ENCODE measurements around the gene ZNF385A. TPM values are rescaled to one million over a fixed set of nuclear protein-coding genes. Genes with fewer than 3 reads are reported as not detected.
A peak's percentile ranks its signal among the peaks of the same experiment; 100 is the strongest.

Gene ZNF385A
- total and polyA plus RNA-seq, 8 donors = 8.2 to 19.0 (median 10.7) TPM

GRCh38 chr12:54341378-54342300 is 42.9 kb downstream of the ZNF385A start:
- H3K9me3 ChIP-seq = no peaks in the 10 kb centered on the region
- peaks cover 11 to 66% of the 10 kb centered on the region in 2 donors for H3K36me3 ChIP-seq
- H3K27me3 ChIP-seq = no peaks in the 10 kb centered on the region
- H3K4me3 ChIP-seq = no peak overlapping the region
- TF ChIP-seq CTCF (IDR thresholded peaks at IDR 0.05) = no peak
- DNase-seq (no peak), ATAC-seq (no peak)
- H3K27ac ChIP-seq = no peak overlapping the region
- peaks cover 22 to 31% of the 10 kb centered on the region in 2 donors for H3K4me1 ChIP-seq
- intact Hi-C loops (cut with DNase I) = no loop called here

GRCh38 chr12:54340846-54341245 is 43.7 kb downstream of the ZNF385A start:
- Histone ChIP-seq H3K36me3 (peaks cover 11 to 58% of the 10 kb centered on the region in 2 donors), H3K27ac (no peak overlapping the region), H3K4me1 (peaks cover 23 to 38% of the 10 kb centered on the region in 2 donors), H3K9me3 (no peaks in the 10 kb centered on the region), H3K27me3 (no peaks in the 10 kb centered on the region), H3K4me3 (no peak overlapping the region)
- no peak for ATAC-seq
- DNase-seq = no peak
- TF ChIP-seq CTCF (IDR thresholded peaks at IDR 0.05) = no peak
- intact Hi-C loops (cut with DNase I) = no loop called here

- intact Hi-C loops (cut with DNase I) = no loop called here
- H3K27ac ChIP-seq = no peak overlapping the region
- peaks cover 6 to 37% of the 10 kb centered on the region in 2 donors for H3K36me3 ChIP-seq
- DNase-seq (no peak), ATAC-seq (no peak)
- TF ChIP-seq CTCF (IDR thresholded peaks at IDR 0.05) = no peak
- H3K27me3 ChIP-seq = no peaks in the 10 kb centered on the region
- H3K4me3 ChIP-seq = no peak overlapping the region
- peaks cover 27 to 56% of the 10 kb centered on the region in 2 donors for H3K4me1 ChIP-seq
- no peaks in the 10 kb centered on the region for H3K9me3 ChIP-seq
These were observed 45.7 kb downstream of the ZNF385A start for GRCh38 chr12:54338698-54339296.

- Histone ChIP-seq H3K4me1 (peaks cover 27 to 56% of the 10 kb centered on the region in 2 donors), H3K4me3 (no peak overlapping the region), H3K9me3 (no peaks in the 10 kb centered on the region), H3K27me3 (no peaks in the 10 kb centered on the region), H3K27ac (peak overlapping the region; percentile 38 to 56), H3K36me3 (peaks cover 6 to 30% of the 10 kb centered on the region in 2 donors)
- DNase-seq (no peak), ATAC-seq (peak; percentile 60)
- intact Hi-C loops (cut with DNase I) = no loop called here
- no peak for TF ChIP-seq CTCF (IDR thresholded peaks at IDR 0.05)
These were observed 46.5 kb downstream of the ZNF385A start for GRCh38 chr12:54337854-54338650.
